ENCODE measurements around the gene PCED1B. TPM values are rescaled to one million over a fixed set of nuclear protein-coding genes. Genes with fewer than 3 reads are reported as not detected.

The PCED1B gene
- total and polyA plus RNA-seq, 12 donors = 0.49 to 4.8 (median 0.88) TPM

- intact Hi-C loops (cut with DNase I) = loop anchor here in 1 of 10 donors (10.0 kb wide), 1 partner anchor 60 kb away; no protein-coding TSS in a partner anchor
- Histone ChIP-seq H3K4me3 (no peak overlapping the region), H3K27me3 (no peaks in the 10 kb centered on the region), H3K36me3 (peaks cover 0 to 4% (median 0%) of the 10 kb centered on the region in 9 donors), H3K4me1 (peaks cover 0 to 31% (median 17%) of the 10 kb centered on the region in 9 donors), H3K27ac (no peak overlapping the region), H3K9me3 (no peaks in the 10 kb centered on the region)
- no peak for DNase-seq
- 80% methylated on average over 17 of the region's 17 CpGs for WGBS, 2 donors
- no peak for TF ChIP-seq CTCF (IDR thresholded peaks at IDR 0.05)
- ATAC-seq = no peak
These were observed 145.2 kb downstream of the PCED1B start for GRCh38 chr12:47224563-47225133.

- 87 to 92% methylated on average over 2 of the region's 2 CpGs for WGBS, 2 donors
- intact Hi-C loops (cut with DNase I) = loop anchor here in 1 of 10 donors (10.0 kb wide), 1 partner anchor 59 kb away; no protein-coding TSS in a partner anchor
- H3K27me3 ChIP-seq = no peaks in the 10 kb centered on the region
- H3K4me1 ChIP-seq = peaks cover 0 to 31% (median 17%) of the 10 kb centered on the region in 9 donors
- H3K4me3 ChIP-seq = no peak overlapping the region
- H3K27ac ChIP-seq = no peak overlapping the region
- peaks cover 0 to 9% (median 0%) of the 10 kb centered on the region in 9 donors for H3K36me3 ChIP-seq
- no peaks in the 10 kb centered on the region for H3K9me3 ChIP-seq
- ATAC-seq (no peak), DNase-seq (no peak)
- TF ChIP-seq CTCF (IDR thresholded peaks at IDR 0.05) = no peak
These were observed 145.9 kb downstream of the PCED1B start for GRCh38 chr12:47225356-47225755.

GRCh38 chr12:47226199-47226598 is 146.8 kb downstream of the PCED1B start:
- H3K4me1 ChIP-seq = peaks cover 0 to 31% (median 17%) of the 10 kb centered on the region in 9 donors
- 92 to 96% methylated on average over 10 of the region's 10 CpGs for WGBS, 2 donors
- H3K27me3 ChIP-seq = no peaks in the 10 kb centered on the region
- intact Hi-C loops (cut with DNase I) = loop anchor here in 1 of 10 donors (10.0 kb wide), 1 partner anchor 59 kb away; no protein-coding TSS in a partner anchor
- H3K4me3 ChIP-seq = no peak overlapping the region
- no peaks in the 10 kb centered on the region for H3K9me3 ChIP-seq
- no peak overlapping the region for H3K27ac ChIP-seq
- no peak for ATAC-seq
- DNase-seq = no peak
- peaks cover 0 to 14% (median 0%) of the 10 kb centered on the region in 9 donors for H3K36me3 ChIP-seq
- TF ChIP-seq CTCF (IDR thresholded peaks at IDR 0.05) = no peak

- 96 to 99% methylated on average over 4 of the region's 4 CpGs for WGBS, 2 donors
- Histone ChIP-seq H3K27me3 (no peaks in the 10 kb centered on the region), H3K4me1 (peaks cover 0 to 12% (median 4%) of the 10 kb centered on the region in 9 donors), H3K4me3 (no peak overlapping the region), H3K27ac (no peak overlapping the region), H3K9me3 (no peaks in the 10 kb centered on the region), H3K36me3 (peaks cover 0 to 19% (median 0%) of the 10 kb centered on the region in 9 donors)
- TF ChIP-seq CTCF (IDR thresholded peaks at IDR 0.05) = no peak
- no peak for DNase-seq
- intact Hi-C loops (cut with DNase I) = loop anchor here in 1 of 10 donors (10.0 kb wide), 1 partner anchor 56 kb away; no protein-coding TSS in a partner anchor
- ATAC-seq = no peak
These were observed 149.4 kb downstream of the PCED1B start for GRCh38 chr12:47228802-47229201.
